Stomach (tissue), 4 donors: ENCODE measurements around the gene PSMD4.

Source experiments
- CTCF ChIP-seq, 7 experiments: fragments of 450-650 bp in 4 of 7; fragments of 200-600 bp in 3 of 7; sonication (generic) in 3 of 7; IDR thresholded peaks; one replicate each; pipeline ENCODE4 v1.5.1; 2016 to 2019; ENCODE audit warnings: antibody characterized with exemption in 7 of 7, control low read depth in 2 of 7, mild to moderate bottlenecking in 1 of 7
- EP300 ChIP-seq: sonication (generic); formaldehyde crosslinking; IDR thresholded peaks from one replicate; pipeline ENCODE4 v1.6.1; 2017; ENCODE audit warnings: antibody characterized with exemption
- POLR2A ChIP-seq, 4 donors: fragments of 450-650 bp; IDR thresholded peaks; one replicate each; pipeline ENCODE4 v1.6.1; 2016; ENCODE audit warnings: antibody characterized with exemption in 4 of 4, control low read depth in 2 of 4, mild to moderate bottlenecking in 1 of 4, moderate library complexity in 1 of 4
- POLR2AphosphoS5 ChIP-seq, 3 donors: sonication (generic); formaldehyde crosslinking; IDR thresholded peaks; one replicate each; pipeline ENCODE4 v1.6.1; 2016; ENCODE audit warnings: antibody characterized with exemption in 3 of 3

GRCh38 chr1:151284013-151284577, 29.6 kb downstream of the PSMD4 start:
- TF ChIP-seq CTCF (IDR thresholded peaks at IDR 0.05) (no peak), POLR2A (IDR thresholded peaks at IDR 0.05) (no peak), POLR2AphosphoS5 (IDR thresholded peaks at IDR 0.05) (no peak), EP300 (no peak)
